Esophagus squamous epithelium (tissue), 5 donors: ENCODE data around the gene DDX54. TPM values are rescaled to one million over a fixed set of nuclear protein-coding genes. Genes with fewer than 3 reads are reported as not detected.

Experiments
- DNase-seq: peaks from one replicate; lab custom pipeline; 2025; lab: John Stamatoyannopoulos, UW
- H3K27ac ChIP-seq, 4 donors: fragments of 200-600 bp; sonication (generic); one replicate each; pipeline ENCODE4 v1.5.1; 2016 to 2019; ENCODE audit warnings: mild to moderate bottlenecking in 1 of 4
- H3K27me3 ChIP-seq, 4 donors: fragments of 200-600 bp; sonication (generic); 1 replicate in 3 of 4; 2 replicates in 1 of 4; pipeline versions ENCODE4 v1.5.1 to v1.6.0; 2017 to 2021; ENCODE audit warnings: antibody characterized with exemption in 1 of 4
- H3K36me3 ChIP-seq, 3 donors: fragments of 200-600 bp; sonication (generic); one replicate each; pipeline ENCODE4 v1.5.1; 2016 to 2019
- H3K4me1 ChIP-seq, 3 donors: fragments of 200-600 bp; sonication (generic); one replicate each; pipeline ENCODE4 v1.5.1; 2017 to 2019
- H3K4me3 ChIP-seq, 4 donors: fragments of 200-600 bp; sonication (generic); 1 replicate in 3 of 4; 2 replicates in 1 of 4; pipeline ENCODE4 v1.5.1; 2016 to 2019; ENCODE audit warnings: mild to moderate bottlenecking in 2 of 4, moderate library complexity in 1 of 4
- H3K9me3 ChIP-seq, 3 donors: fragments of 200-600 bp; sonication (generic); one replicate each; pipeline ENCODE4 v1.5.1; 2016 to 2019
- POLR2A ChIP-seq, 4 donors: fragments of 450-650 bp; IDR thresholded peaks; one replicate each; pipeline ENCODE4 v1.6.1; 2017; ENCODE audit warnings: antibody characterized with exemption in 4 of 4, mild to moderate bottlenecking in 4 of 4, moderate library complexity in 3 of 4
- WGBS, 2 donors: methylation state at CpG; one replicate each; pipeline ENCODE4 v1.1.5; 2018; 5-methylcytosine and 5-hydroxymethylcytosine counted together
- intact Hi-C: fragments of 100-400 bp; cut with DNase I; formaldehyde crosslinking; loops from one replicate; pipeline ENCODE4 v1.15.0; 2022
- total RNA-seq, 4 donors: library from RNA; depleted of rRNA; stranded (reverse); fragments of >200 nt; gene quantifications; one replicate each; pipeline ENCODE4 v1.1.0, GENCODE V29; 2016
- TF ChIP-seq, protein P1 (sequence below), 6 experiments: fragments of 450-650 bp in 4 of 6; fragments of 200-600 bp in 2 of 6; sonication (generic) in 2 of 6; IDR thresholded peaks; one replicate each; pipeline ENCODE4 v1.5.1; 2016 to 2019; ENCODE audit warnings: antibody characterized with exemption in 6 of 6, mild to moderate bottlenecking in 4 of 6, moderate library complexity in 4 of 6
- donor health status: DM: yes; HTN: yes; CAD: no.

Gene DDX54
- total RNA-seq, 4 donors from 2014 or later = 35.3 to 80.5 (median 65.2) TPM

DNA sequence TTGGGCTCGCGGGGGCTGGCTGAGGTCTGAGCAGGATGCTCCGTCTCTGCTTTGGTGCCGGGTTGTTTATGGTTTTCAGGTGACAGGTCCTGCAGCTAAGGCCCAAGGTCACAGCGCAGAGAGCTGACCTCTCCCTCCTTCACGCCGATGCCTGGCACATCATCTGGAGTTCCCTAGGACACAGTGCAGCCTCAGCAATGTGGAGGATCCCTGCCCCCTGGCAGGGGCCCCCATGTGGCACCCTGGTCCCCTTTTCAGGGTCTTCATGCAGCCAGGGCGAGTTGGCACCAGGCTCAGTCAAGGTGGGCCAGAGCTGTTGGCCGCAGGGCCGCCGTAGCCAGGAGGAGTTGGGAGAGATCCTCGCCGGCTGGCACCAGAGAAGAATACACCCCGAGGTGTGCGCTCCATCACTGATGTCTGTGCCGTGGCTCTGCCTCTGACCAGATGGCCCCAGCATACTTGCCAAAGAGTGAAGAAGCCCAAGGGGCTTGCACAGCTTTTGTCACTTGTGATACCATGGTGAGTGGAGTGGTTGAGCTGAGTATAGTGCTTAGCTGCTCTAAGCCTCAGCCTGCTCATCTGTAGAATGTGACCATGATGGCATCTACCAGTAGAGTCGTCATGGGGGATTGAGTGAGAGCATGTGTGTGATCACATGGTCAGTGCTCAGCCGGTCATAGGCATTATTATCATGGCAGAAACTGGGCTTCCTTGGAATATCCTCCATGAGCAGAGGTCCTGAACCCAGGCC lies 47.0 kb upstream of the DDX54 start:
- DNase-seq = no peak
- Histone ChIP-seq H3K4me1 (peaks cover 32 to 88% (median 42%) of the 10 kb centered on the region in 3 donors), H3K4me3 (no peak overlapping the region), H3K27me3 (no peaks in the 10 kb centered on the region), H3K9me3 (no peaks in the 10 kb centered on the region), H3K36me3 (peaks cover 0 to 86% (median 8%) of the 10 kb centered on the region in 3 donors), H3K27ac (peak overlapping the region; percentile 27 to 84 (median 70))
- intact Hi-C loops = no loop called here
- 83 to 92% methylated on average over 3 to 6 of the region's 18 CpGs for WGBS, 2 donors
- TF ChIP-seq, protein P1, sequence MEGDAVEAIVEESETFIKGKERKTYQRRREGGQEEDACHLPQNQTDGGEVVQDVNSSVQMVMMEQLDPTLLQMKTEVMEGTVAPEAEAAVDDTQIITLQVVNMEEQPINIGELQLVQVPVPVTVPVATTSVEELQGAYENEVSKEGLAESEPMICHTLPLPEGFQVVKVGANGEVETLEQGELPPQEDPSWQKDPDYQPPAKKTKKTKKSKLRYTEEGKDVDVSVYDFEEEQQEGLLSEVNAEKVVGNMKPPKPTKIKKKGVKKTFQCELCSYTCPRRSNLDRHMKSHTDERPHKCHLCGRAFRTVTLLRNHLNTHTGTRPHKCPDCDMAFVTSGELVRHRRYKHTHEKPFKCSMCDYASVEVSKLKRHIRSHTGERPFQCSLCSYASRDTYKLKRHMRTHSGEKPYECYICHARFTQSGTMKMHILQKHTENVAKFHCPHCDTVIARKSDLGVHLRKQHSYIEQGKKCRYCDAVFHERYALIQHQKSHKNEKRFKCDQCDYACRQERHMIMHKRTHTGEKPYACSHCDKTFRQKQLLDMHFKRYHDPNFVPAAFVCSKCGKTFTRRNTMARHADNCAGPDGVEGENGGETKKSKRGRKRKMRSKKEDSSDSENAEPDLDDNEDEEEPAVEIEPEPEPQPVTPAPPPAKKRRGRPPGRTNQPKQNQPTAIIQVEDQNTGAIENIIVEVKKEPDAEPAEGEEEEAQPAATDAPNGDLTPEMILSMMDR (IDR thresholded peaks at IDR 0.05) = no peak
- no peak for TF ChIP-seq POLR2A (IDR thresholded peaks at IDR 0.05)

DNA sequence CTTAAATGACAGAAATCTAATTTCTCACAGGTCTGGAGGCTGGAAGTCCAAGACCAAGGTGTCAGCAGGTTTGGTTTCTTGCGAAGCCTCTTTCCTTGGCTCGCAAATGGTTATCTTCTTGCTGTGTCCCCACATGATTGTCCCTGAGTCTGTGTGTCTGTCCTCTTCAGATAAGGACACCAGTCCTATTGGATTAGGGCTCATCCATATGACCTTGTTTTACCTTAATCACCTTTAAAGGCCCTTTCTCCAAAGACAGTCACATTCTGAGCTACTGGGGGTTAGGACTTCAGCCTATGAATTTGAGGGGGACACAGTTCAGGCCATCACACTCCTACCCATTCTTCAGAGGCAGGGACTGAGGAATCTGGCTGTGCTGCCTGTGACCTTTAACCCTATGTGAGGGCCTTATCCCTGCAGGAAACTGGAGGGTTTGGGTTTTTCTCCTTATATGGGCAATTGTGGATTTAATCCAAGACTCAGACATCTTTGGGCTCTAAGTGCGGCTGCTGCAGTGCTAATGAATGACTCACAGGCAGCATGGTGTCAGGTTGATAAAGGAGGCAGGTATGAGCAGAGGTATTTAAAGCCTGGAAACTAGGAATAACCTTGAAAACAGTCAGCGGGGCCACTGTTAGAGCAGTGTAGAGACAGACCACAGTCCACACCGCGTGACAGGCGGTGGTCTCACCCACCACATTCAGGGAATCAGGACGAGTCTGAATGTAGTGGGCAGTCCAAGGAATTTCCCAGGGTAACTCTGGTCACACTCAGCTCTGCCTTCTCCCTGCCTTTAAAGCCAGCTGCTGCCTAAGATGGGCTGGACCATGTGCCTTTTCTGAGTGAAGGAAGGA lies 46.2 kb upstream of the DDX54 start:
- no peak for DNase-seq
- no peaks in the 10 kb centered on the region for H3K9me3 ChIP-seq
- 76 to 77% methylated on average over 8 of the region's 8 CpGs for WGBS, 2 donors
- intact Hi-C loops = no loop called here
- no peak for TF ChIP-seq POLR2A (IDR thresholded peaks at IDR 0.05)
- TF ChIP-seq, protein P1 (IDR thresholded peaks at IDR 0.05) = no peak
- peak overlapping the region; percentile 36 to 84 (median 74) for H3K27ac ChIP-seq
- peaks cover 0 to 94% (median 8%) of the 10 kb centered on the region in 3 donors for H3K36me3 ChIP-seq
- peaks cover 28 to 88% (median 39%) of the 10 kb centered on the region in 3 donors for H3K4me1 ChIP-seq
- H3K27me3 ChIP-seq = no peaks in the 10 kb centered on the region
- no peak overlapping the region for H3K4me3 ChIP-seq

DNA sequence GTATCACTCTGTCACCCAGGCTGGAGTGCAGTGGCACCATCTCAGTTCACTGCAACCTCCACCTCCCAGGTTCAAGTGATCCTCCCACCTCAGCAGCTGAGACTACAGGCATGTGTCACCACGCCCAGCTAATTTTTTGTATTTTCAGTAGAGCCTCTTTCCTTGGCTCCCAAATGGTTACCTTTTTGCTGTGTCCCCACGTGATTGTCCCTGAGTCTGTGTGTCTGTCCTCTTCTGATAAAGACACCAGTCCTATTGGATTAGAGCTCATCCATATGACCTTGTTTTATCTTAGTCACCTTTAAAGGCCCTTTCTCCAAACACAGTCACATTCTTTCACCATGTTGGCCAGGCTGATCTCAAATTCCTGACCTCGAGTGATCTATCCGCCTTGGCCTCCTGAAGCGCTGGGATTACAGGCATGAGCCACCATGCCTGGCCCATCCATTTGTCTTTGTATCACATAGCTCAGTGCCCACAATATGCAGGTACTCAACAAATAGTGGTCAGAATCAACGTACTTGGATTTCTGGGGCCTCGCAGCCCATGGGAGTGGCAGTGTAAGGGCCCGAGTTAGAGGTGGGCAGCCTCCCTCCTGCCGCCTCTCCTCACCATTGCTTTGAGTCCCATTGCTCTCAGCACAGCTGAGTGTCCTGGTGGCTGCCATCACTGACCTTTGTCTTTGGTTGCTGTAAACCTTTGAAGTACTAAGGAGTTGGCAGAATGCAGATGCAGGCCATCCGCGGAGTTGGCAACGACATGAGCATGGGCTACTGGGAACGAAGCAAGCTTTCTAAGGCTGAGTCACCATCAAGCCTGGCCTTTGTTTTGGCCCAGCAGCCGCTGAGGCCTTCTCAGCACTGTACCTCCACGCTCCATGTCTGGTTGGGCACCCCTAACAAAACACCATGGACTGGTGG lies 45.3 kb upstream of the DDX54 start:
- peak overlapping the region; percentile 26 to 84 (median 74) for H3K27ac ChIP-seq
- 80 to 87% methylated on average over 9 to 10 of the region's 15 CpGs for WGBS, 2 donors
- no peaks in the 10 kb centered on the region for H3K9me3 ChIP-seq
- no peaks in the 10 kb centered on the region for H3K27me3 ChIP-seq
- intact Hi-C loops = no loop called here
- H3K4me1 ChIP-seq = peaks cover 28 to 81% (median 34%) of the 10 kb centered on the region in 3 donors
- peaks cover 0 to 91% (median 8%) of the 10 kb centered on the region in 3 donors for H3K36me3 ChIP-seq
- TF ChIP-seq, protein P1 (IDR thresholded peaks at IDR 0.05) = no peak
- TF ChIP-seq POLR2A (IDR thresholded peaks at IDR 0.05) = no peak
- DNase-seq = no peak
- no peak overlapping the region for H3K4me3 ChIP-seq

DNA sequence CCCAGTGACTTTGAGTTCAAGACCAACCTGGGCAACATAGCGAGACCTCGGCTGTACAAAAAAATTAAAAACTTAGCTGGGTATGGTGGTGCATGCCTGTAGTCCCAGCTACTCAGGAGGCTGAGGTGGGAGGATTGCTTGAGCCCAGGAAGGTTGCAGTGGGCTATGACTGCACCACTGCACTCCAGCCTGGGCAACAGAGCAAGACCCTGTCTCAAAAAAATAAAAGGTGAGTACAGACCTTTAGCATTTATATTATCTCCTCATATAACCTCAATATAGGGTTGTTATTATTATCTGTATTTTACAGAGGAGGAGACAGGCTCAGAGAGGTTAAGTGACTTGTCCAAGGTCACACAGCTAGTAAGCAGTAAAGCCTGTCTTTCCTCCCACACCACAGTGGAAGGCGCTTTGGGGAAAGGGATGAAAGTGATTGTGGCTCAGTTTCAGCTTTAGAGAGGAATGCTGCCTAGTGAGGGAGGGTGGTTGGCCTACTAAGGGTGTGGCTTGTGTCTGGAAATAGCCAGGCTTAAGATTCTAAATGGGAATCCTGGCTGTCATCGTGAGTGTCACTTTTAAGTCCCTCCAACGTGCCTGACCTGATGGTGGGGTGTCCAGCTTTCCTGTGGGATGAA lies 43.2 kb upstream of the DDX54 start:
- Histone ChIP-seq H3K36me3 (peaks cover 0 to 73% (median 8%) of the 10 kb centered on the region in 3 donors), H3K4me1 (peaks cover 33 to 92% (median 38%) of the 10 kb centered on the region in 3 donors), H3K27ac (peak overlapping the region; percentile 64 to 84 (median 80)), H3K9me3 (no peaks in the 10 kb centered on the region), H3K4me3 (no peak overlapping the region), H3K27me3 (no peaks in the 10 kb centered on the region)
- intact Hi-C loops = no loop called here
- 65 to 73% methylated on average over 5 of the region's 5 CpGs for WGBS, 2 donors
- DNase-seq = no peak
- TF ChIP-seq, protein P1 (IDR thresholded peaks at IDR 0.05) = no peak
- no peak for TF ChIP-seq POLR2A (IDR thresholded peaks at IDR 0.05)
